GM12864 (cell line): ENCODE data around the gene CD7.

Source experiments
- DNase-seq: peaks from one replicate; pipeline ENCODE4 v3.0.0-alpha.2; 2011; ENCODE audit warnings: low read depth
- H3K4me3 ChIP-seq: 2 replicates; pipeline ENCODE4 v1.5.1; 2011; ENCODE audit warnings: mild to moderate bottlenecking, low read depth, low read length, control low read depth
- CTCF ChIP-seq: IDR thresholded peaks from 2 replicates; pipeline ENCODE4 v1.5.1; 2011; ENCODE audit warnings: low read depth, mild to moderate bottlenecking, moderate library complexity, low read length, control low read depth, inconsistent platforms; ENCODE audit errors: missing control alignments

CD7 gene

GRCh38 chr17:82302568-82302963 is 14.8 kb downstream of the CD7 start:
- TF ChIP-seq CTCF, result no peak
- no peak for DNase-seq
- no peak overlapping the region for H3K4me3 ChIP-seq

GRCh38 chr17:82301916-82302567 is 15.4 kb downstream of the CD7 start:
- no peak for DNase-seq
- TF ChIP-seq CTCF, result no peak
- H3K4me3 ChIP-seq, result no peak overlapping the region

- H3K4me3 ChIP-seq, result no peak overlapping the region
- no peak for TF ChIP-seq CTCF
- no peak for DNase-seq
Measured at GRCh38 chr17:82301300-82301915, 16.0 kb downstream of the CD7 start.

- TF ChIP-seq CTCF, result peak; percentile 77
- no peak overlapping the region for H3K4me3 ChIP-seq
- DNase-seq, result no peak
Measured at GRCh38 chr17:82300707-82301270, 16.6 kb downstream of the CD7 start.

GRCh38 chr17:82300228-82300627 is 17.2 kb downstream of the CD7 start:
- no peak for TF ChIP-seq CTCF
- DNase-seq, result no peak
- H3K4me3 ChIP-seq, result no peak overlapping the region

GRCh38 chr17:82299452-82299851 is 18.0 kb downstream of the CD7 start:
- no peak for TF ChIP-seq CTCF
- DNase-seq, result no peak
- no peak overlapping the region for H3K4me3 ChIP-seq
